Measurements from ENCODE around the gene NRBF2. TPM values are rescaled to one million over a fixed set of nuclear protein-coding genes. Genes with fewer than 3 reads are reported as not detected.

Gene NRBF2
- total and polyA plus RNA-seq, 4 donors: 13.7 to 31.8 (median 22.3) TPM

GRCh38 chr10:63093227-63093626 is 39.9 kb upstream of the NRBF2 start:
- Histone ChIP-seq H3K27ac (ENCODE audit: low read depth in 1 of 2, low read length in 2 of 2) (no peak overlapping the region), H3K4me1 (ENCODE audit: control insufficient read depth in 4 of 4, insufficient read depth in 4 of 4, low read length in 3 of 4) (peaks cover 0 to 5% (median 1%) of the 10 kb centered on the region in 4 donors), H3K27me3 (ENCODE audit: control insufficient read depth in 4 of 4, insufficient read depth in 4 of 4, low read length in 3 of 4) (no peaks in the 10 kb centered on the region), H3K4me3 (ENCODE audit: low read depth in 1 of 3, low read length in 3 of 3) (no peak overlapping the region), H3K9me3 (ENCODE audit: control insufficient read depth in 4 of 4, low read length in 3 of 4) (no peaks in the 10 kb centered on the region), H3K9ac (ENCODE audit: low read depth in 1 of 2, low read length in 2 of 2) (no peak overlapping the region), H3K36me3 (ENCODE audit: control insufficient read depth in 4 of 4, insufficient read depth in 3 of 4, low read depth in 1 of 4, low read length in 3 of 4) (no peaks in the 10 kb centered on the region)
- 85% methylated on average over 2 of the region's 2 CpGs for WGBS
- TF ChIP-seq, protein P1, sequence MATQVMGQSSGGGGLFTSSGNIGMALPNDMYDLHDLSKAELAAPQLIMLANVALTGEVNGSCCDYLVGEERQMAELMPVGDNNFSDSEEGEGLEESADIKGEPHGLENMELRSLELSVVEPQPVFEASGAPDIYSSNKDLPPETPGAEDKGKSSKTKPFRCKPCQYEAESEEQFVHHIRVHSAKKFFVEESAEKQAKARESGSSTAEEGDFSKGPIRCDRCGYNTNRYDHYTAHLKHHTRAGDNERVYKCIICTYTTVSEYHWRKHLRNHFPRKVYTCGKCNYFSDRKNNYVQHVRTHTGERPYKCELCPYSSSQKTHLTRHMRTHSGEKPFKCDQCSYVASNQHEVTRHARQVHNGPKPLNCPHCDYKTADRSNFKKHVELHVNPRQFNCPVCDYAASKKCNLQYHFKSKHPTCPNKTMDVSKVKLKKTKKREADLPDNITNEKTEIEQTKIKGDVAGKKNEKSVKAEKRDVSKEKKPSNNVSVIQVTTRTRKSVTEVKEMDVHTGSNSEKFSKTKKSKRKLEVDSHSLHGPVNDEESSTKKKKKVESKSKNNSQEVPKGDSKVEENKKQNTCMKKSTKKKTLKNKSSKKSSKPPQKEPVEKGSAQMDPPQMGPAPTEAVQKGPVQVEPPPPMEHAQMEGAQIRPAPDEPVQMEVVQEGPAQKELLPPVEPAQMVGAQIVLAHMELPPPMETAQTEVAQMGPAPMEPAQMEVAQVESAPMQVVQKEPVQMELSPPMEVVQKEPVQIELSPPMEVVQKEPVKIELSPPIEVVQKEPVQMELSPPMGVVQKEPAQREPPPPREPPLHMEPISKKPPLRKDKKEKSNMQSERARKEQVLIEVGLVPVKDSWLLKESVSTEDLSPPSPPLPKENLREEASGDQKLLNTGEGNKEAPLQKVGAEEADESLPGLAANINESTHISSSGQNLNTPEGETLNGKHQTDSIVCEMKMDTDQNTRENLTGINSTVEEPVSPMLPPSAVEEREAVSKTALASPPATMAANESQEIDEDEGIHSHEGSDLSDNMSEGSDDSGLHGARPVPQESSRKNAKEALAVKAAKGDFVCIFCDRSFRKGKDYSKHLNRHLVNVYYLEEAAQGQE (IDR thresholded peaks at IDR 0.05): no peak
- TF ChIP-seq NR2F2 (IDR thresholded peaks at IDR 0.05) (no peak), JUND (IDR thresholded peaks at IDR 0.05) (no peak), FOXA2 (IDR thresholded peaks at IDR 0.05) (no peak)
- DNase-seq (ENCODE audit: low spot score): no peak

DNA sequence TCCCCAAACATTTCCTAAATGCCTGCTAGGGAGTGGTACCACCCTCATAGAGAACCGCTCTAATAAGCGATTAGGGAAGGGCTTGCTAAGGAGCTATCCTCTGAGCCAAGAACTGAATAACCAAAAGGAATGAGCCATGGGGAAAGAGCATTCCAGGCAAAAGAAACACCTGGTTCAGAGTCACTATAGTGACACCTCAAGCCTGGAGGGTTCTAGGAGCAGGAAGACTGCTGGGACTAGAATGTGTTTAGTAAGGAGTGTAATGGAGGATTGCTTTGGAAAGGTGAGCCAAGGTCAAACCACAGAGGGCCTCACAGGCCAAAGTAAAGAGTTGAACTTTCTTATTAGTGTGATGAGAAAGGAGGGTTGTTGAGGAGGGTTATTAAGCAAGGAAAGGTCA is 38.7 kb upstream of the NRBF2 start:
- no peak overlapping the region for H3K27ac ChIP-seq (ENCODE audit: low read depth in 1 of 2, low read length in 2 of 2)
- H3K4me3 ChIP-seq (ENCODE audit: low read depth in 1 of 3, low read length in 3 of 3): no peak overlapping the region
- H3K4me1 ChIP-seq (ENCODE audit: control insufficient read depth in 4 of 4, insufficient read depth in 4 of 4, low read length in 3 of 4): peaks cover 0 to 5% (median 1%) of the 10 kb centered on the region in 4 donors
- H3K9me3 ChIP-seq (ENCODE audit: control insufficient read depth in 4 of 4, low read length in 3 of 4): no peaks in the 10 kb centered on the region
- H3K27me3 ChIP-seq (ENCODE audit: control insufficient read depth in 4 of 4, insufficient read depth in 4 of 4, low read length in 3 of 4): no peaks in the 10 kb centered on the region
- no peaks in the 10 kb centered on the region for H3K36me3 ChIP-seq (ENCODE audit: control insufficient read depth in 4 of 4, insufficient read depth in 3 of 4, low read depth in 1 of 4, low read length in 3 of 4)
- WGBS: 98% methylated on average over 2 of the region's 2 CpGs
- no peak overlapping the region for H3K9ac ChIP-seq (ENCODE audit: low read depth in 1 of 2, low read length in 2 of 2)
- TF ChIP-seq NR2F2 (IDR thresholded peaks at IDR 0.05) (no peak), SP1 (IDR thresholded peaks at IDR 0.05) (no peak), RAD21 (IDR thresholded peaks at IDR 0.05) (no peak), GABPA (IDR thresholded peaks at IDR 0.05 in 1 of 2, conservative IDR thresholded peaks at IDR 0.05 in 1 of 2) (no peak), FOXA2 (IDR thresholded peaks at IDR 0.05) (no peak), TAF1 (conservative IDR thresholded peaks at IDR 0.05) (no peak)
- TF ChIP-seq, protein P1 (IDR thresholded peaks at IDR 0.05): no peak
- TF ChIP-seq, protein P2, sequence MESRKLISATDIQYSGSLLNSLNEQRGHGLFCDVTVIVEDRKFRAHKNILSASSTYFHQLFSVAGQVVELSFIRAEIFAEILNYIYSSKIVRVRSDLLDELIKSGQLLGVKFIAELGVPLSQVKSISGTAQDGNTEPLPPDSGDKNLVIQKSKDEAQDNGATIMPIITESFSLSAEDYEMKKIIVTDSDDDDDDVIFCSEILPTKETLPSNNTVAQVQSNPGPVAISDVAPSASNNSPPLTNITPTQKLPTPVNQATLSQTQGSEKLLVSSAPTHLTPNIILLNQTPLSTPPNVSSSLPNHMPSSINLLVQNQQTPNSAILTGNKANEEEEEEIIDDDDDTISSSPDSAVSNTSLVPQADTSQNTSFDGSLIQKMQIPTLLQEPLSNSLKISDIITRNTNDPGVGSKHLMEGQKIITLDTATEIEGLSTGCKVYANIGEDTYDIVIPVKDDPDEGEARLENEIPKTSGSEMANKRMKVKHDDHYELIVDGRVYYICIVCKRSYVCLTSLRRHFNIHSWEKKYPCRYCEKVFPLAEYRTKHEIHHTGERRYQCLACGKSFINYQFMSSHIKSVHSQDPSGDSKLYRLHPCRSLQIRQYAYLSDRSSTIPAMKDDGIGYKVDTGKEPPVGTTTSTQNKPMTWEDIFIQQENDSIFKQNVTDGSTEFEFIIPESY (IDR thresholded peaks at IDR 0.05): no peak
- TF ChIP-seq, protein P3, sequence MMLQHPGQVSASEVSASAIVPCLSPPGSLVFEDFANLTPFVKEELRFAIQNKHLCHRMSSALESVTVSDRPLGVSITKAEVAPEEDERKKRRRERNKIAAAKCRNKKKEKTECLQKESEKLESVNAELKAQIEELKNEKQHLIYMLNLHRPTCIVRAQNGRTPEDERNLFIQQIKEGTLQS (IDR thresholded peaks at IDR 0.05): no peak
- TF ChIP-seq, protein P4, sequence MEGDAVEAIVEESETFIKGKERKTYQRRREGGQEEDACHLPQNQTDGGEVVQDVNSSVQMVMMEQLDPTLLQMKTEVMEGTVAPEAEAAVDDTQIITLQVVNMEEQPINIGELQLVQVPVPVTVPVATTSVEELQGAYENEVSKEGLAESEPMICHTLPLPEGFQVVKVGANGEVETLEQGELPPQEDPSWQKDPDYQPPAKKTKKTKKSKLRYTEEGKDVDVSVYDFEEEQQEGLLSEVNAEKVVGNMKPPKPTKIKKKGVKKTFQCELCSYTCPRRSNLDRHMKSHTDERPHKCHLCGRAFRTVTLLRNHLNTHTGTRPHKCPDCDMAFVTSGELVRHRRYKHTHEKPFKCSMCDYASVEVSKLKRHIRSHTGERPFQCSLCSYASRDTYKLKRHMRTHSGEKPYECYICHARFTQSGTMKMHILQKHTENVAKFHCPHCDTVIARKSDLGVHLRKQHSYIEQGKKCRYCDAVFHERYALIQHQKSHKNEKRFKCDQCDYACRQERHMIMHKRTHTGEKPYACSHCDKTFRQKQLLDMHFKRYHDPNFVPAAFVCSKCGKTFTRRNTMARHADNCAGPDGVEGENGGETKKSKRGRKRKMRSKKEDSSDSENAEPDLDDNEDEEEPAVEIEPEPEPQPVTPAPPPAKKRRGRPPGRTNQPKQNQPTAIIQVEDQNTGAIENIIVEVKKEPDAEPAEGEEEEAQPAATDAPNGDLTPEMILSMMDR (IDR thresholded peaks at IDR 0.05; ENCODE audit: low read depth, low read length, missing input control): no peak
- TF ChIP-seq, protein P5, sequence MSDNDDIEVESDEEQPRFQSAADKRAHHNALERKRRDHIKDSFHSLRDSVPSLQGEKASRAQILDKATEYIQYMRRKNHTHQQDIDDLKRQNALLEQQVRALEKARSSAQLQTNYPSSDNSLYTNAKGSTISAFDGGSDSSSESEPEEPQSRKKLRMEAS (IDR thresholded peaks at IDR 0.05): no peak
- DNase-seq (ENCODE audit: low spot score): no peak

Measured in liver (tissue), 9 donors.